Islet of Langerhans (tissue), 1 donor: ENCODE measurements around the gene CCDC141.

ENCODE experiments used
- FAIRE-seq: peaks from one replicate; lab custom pipeline; 2011; peaks lifted over from hg19 to GRCh38; lab: Jason Lieb, UNC

The CCDC141 gene

DNA sequence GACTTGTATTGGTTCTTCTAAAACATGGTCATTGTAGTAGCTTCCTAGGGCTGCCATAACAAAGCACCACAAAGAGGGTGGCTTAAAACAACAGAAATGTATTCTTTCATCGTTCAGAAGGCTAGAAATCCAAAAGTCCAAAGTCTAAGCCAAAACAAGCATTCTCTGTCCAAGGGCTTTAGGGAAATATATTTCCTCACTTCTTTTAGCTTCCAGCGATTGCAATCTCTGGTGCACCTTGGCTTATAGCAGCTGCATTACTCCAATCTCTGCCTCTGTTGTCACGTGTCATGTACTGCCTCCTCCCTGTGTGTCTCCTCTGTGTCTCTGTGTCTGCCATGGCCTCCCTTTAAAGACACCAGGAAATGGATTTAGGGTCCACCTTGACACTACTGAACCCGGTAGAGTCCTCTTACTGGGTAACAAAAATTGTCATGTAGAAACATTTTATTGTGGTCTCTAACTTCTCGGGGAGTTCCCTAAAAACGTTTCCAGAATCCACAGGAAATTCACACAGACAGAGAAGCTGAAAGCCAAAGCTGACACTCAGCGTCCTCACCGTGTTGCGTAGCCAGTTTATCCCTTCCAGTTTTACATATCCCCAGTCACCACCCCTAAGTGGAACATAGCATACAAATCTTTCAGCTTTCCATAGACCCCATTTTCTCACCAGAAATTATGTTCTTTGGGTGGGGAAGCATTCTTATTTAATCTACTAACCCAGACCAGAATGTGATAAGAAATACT lies 222.0 kb downstream of the CCDC141 start:
- no peak for FAIRE-seq

DNA sequence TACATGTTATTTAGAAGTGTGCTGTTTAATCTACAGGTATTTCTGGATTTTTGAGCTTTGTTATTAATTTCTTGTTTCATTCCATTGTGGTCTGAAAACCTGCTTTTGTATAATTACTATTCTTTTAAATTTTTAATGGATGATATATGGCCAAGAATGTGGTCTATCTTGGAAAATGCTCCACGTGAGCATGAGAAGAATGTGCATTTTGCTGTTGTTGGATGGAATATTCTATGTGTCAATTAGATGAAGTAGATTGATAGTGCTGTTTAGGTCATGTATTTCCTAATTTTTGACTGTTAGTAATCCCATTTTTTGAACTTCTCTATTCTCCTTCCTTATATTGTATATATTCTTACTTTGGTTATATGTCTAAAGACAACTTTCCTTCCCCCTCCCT lies 222.8 kb downstream of the CCDC141 start:
- FAIRE-seq = no peak

DNA sequence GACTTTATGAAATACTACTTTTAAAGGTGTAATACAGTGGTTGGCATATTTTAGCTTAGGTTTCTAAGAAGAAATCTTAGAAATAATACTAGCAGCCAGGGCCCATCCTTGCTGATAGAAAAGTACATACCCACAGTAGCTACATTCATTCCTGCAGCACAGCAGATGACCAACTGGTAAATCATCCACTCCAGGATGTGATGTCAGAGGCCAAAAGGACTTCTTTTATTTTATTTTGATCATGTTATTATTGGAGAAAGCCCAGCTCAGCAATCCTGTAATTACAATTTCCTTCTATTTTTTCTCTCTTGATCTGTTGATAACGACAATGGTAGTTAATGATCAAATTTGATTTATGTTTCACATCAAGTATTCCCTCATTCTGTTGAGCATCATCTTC lies 224.8 kb downstream of the CCDC141 start:
- no peak for FAIRE-seq

DNA sequence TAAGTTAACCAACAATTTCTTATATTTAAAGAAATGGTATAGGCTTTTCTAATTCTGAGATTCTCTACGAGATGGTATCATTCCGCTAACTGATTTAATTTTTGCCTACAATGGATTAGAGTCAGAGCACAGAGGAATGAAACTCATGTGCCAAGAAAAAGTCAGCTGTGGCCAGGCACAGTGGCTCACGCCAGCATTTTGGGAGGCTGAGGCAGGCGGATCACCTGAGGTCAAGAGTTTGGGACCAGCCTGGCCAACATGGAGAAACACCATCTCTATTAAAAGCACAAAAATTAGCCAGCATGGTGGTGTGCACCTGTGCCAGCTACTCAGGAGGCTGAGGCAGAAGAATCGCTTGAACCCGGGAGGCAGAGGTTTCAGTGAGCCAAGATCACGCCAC lies 225.8 kb downstream of the CCDC141 start:
- FAIRE-seq = no peak

DNA sequence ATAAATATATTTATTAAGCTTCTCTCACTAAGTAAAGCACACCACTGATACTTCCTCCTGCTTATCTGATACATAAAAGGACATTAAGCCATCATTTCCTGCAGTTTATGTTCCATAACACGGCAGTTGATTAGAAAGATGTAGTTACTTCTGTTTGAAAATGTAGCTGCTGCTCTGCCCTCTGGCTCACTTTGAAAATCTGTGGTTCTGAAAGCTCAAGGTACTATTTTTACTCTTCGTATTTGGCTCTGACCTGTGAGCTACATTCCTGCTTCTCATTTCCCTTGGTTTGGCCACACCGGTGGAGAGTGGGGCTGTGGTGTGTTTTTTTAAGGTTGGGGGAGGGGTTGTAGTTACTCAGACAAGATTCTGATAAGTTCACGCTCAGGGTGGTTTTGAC lies 229.9 kb downstream of the CCDC141 start:
- no peak for FAIRE-seq

DNA sequence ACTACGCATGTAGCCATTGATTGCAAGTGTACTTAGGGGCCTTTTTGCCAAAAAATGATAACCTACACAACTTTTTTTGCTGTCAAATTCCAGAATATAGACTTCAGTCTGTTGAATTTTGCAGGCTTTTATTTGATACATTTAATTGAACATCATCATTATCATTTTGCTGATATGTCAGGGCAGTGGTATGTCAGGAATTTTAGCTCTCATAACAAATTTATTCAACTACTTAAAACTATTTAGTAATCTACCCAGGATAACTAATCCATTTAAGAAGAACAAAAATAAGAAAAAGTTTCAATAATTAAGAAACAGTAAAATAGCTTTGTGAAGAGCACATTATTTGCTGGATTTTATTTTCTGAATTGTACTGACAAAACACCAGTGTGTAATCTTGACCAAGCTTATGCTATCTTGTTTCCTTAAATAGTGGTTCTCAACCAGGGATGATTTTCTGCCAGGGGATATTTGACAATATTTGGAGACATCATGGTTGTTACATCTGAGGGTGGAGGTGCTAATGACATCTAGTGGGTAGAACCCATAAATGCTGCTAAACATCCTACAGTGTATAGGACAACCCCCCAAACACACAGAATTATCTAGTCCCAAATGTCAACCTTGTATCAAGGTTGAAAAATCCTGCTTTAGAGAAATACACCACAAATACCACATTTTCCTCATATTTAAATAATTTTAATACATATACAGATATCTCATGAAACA lies 230.6 kb downstream of the CCDC141 start:
- no peak for FAIRE-seq

DNA sequence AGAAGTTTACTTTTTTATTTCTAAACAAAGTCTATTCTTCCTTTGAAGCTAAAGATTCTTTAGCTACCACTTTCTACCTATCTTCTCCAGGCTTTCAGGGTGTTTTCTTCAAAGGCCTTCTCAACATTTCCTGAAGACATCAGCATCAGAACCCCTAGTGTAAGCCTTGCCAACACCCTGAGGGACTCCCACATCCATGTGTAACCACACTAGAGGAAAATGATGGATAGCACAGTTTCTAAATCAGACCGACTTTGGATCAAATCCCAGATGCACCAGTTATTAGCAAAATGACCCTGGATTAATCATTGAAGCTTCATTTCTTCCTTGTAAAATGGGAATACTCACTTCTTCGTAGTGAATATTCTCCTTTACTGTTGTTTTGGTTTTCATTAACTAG lies 238.0 kb downstream of the CCDC141 start:
- FAIRE-seq = no peak

DNA sequence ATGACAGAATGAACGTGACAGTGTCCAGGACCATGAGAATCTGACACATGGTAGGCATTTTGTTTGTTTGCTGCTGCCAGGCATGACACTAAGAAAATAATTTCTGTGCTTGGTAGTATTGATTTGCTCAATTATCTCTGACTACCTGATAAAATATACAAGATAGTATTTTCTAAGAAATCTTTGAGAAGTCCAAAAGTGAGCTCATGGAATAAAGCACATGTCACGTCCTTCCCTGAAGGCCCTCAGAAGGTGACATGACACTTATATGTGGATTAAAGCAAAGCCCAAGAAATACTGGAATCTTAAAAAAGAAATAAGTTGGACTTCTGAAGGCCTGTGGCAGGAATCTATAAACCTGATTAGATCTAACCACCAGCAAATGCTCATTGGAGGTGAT lies 238.9 kb downstream of the CCDC141 start:
- no peak for FAIRE-seq

DNA sequence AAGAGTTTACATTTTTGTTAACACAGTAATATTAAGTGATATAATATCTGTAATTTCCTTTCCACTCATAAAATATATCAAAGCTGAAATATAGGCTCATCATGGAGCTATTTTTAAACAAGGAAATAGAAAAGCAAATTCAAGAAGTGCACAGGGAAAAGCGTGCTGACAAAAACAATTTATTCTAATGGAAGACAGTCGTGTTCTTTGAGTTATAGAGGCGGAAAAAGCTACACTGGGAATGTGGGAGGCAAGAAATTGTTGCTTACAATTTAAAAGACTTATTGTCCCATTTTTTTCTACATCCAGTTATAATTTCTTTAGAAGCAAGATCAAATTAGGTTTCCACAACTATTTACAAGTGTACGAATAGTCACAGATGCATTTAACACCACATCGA lies 239.5 kb downstream of the CCDC141 start:
- FAIRE-seq = peak; percentile 41

DNA sequence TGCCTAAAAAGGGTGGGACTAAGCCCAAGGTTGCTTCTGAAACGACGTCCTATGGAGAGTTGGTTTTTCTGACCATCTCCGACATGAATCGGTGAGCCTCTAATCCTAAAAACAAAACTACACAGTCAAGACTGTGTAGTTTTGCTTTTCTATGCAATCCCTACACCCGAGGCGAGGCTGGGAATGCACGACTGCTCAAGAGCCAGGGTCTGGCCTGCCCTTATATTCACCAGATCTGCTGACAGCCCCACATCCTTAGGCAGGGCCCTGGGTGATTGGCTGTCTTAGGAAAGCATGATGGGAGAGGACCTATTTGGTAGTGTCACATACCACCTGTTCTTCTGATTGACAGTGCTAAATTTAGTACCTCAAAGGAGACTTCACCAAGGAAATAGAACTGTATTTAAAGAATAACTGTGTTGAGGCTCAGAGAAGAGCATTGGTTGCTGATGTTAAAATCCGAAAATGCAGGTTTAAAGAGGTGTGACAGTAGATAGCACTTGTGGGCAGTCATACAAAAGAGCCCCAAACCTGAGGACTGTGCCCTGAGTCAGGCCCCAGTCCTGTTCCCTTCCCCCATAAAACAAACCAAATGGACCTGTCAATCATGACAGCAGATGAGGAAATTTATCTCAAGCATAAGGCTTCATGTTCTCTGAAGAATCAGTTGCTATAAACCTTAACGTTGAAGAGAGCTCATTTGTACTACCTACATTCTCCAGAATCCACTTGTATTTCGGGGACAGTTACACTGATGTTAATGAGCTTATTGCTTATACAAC lies 242.5 kb downstream of the CCDC141 start, which contains the start of gene TTN:
TSS of gene TTN (minus strand) at position 197 of the 782 bp plus-strand sequence. CDS start 2,781 bp downstream, outside the sequence.
- no peak for FAIRE-seq

DNA sequence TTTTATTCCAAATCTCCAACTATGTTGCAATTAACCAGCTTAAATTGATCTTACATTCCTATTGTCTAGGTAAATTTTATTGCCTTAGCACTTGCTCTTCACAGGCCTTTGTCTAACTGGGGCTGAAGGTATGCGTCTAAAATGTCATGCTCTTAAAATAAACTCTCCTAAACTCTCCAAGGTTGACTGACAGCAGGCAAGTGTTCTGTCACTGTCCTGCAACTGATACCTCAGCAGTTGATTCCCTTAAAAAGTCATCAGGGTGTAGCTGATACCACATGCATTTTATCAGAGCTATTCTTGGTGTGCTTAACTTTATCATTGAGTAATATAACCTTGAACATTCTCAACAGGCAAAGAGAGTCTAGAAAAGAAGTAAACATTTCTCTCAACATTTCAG lies 243.4 kb downstream of the CCDC141 start:
- no peak for FAIRE-seq

DNA sequence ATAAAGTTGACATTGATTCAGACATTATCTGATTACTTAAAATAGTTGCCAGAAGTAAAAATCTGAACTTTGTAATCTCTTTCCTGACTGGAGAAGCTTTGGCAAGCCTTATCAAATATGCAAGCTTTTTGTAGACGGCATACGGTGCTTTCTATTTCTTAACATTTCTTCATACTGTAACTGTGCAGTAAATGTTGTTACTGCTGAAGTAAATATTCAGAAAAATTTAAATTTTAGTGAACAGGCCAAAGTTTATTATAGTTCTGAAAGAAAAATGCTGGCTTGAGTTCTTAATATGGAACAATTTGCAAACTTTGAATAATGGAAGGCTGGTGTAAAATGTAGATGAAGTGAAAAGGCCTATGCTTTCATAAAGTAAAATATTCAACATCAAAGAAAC lies 244.5 kb downstream of the CCDC141 start:
- no peak for FAIRE-seq

DNA sequence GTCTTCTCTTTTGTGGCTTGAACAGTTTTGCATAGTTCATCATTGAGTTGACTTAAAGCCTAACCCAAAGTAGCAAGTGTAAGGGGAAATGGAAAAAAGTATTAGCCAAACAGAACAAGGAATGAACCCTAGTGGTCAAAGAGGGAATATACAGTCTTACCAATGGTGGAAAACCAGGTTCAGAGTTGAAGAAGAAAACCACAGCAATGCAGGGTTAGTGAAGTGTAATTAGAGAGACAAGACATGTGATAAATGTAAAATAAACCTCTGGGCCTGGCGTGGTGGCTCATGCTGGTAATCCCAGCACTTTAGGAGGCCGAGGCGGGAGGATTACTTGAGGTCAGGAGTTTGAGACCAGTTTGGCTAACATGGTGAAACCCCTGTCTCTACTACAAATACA lies 245.1 kb downstream of the CCDC141 start:
- no peak for FAIRE-seq

DNA sequence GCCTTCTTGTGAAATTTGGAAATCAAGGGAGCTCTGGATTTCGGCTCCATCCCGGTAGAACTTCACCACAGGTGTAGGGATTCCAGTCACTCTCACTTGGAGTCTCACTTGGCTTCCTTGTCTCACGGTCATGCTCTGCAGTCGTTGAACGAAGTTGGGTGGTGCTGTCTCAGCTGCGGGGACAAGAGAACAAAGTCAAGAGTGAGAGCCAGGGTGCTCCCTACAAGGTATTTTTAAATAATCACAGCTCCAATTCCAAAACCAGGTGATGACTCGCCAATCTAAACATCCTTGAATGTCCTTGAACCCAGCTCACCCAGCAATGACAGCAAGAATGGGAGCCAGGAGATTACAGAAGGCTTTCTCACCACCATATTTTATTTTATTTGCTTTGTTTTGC lies 249.4 kb downstream of the CCDC141 start:
- FAIRE-seq = no peak

DNA sequence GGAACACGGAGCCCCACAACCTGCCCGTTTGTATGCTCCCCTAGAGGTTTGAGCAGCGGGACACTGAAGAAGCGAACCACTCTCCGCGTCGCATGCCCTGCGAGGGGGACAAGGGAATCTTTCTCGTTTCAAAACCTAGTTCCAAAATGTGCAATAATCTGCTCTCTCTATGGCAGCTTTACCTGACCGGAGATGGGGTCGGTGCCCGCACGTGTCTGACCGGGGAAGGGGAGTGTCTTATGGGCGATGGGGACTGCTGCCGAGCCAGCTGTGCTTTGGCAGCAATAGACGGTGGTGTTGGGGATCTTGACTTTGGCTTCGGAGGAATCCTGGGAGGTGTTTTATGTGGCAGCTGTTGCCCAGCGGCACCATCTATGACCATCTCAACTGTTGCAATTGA lies 250.6 kb downstream of the CCDC141 start:
- no peak for FAIRE-seq

DNA sequence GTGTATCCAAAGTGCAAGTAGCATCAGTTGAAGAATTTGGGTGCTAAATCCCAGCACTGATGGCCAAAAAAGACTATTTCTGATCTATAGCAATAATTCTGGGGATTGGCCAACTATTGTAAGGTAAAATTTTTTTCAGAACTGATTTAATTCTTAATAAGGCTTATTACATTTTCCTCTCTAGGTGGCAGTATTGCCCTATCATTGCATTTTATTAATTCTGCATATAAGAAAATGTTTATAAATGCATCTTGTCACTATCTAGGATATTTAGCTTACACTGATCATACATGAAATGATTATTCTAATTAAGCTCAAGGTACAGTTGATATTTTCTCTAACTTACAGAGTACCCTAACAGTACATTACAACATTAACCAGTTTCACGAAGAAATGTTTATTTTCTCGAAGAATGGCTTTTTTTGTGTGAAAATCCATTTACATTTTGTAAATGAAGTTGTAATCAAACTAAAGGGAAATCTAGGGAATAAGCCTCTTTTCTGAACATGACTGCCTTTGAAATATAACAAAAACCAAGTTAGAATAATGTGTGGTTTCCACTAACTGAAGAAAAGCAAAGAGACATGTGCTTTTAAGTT lies 253.8 kb downstream of the CCDC141 start:
- peak; percentile 85 for FAIRE-seq

DNA sequence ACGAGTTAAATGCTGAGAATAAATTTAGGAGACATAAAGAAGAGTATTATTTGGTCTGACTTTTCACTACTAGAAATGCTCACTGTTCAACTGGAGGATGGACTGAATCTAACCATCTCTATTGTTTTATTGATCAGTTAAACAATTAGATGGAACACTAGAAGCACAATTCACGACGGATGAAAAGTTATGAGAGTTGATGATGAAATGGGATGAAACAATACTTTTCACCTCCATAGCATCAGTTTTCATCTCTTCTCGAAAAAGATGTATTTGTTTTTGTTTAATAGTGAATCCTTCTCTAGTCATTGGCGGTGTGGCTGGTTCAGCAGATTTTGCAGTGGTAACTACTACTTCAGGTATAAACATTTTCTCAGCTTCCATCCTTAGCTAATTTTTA lies 262.0 kb downstream of the CCDC141 start:
- FAIRE-seq = no peak

DNA sequence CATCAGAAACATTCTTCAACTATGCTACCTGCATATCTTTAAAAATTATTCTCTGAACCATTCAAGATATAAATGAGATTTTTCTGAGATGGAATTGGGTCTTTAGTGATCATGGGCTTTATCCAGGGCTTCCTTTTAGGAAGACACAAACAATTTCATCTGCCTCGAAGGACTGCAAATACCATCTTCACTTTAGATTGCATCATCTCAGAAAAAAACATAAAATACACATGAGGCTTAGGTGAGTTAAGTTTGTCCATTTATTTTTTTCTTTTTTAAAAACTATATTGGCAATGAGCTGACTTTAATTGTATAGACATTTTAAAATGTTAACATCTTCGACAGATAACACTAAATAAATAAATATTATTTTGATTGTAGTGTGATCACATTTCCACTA lies 262.8 kb downstream of the CCDC141 start:
- no peak for FAIRE-seq

DNA sequence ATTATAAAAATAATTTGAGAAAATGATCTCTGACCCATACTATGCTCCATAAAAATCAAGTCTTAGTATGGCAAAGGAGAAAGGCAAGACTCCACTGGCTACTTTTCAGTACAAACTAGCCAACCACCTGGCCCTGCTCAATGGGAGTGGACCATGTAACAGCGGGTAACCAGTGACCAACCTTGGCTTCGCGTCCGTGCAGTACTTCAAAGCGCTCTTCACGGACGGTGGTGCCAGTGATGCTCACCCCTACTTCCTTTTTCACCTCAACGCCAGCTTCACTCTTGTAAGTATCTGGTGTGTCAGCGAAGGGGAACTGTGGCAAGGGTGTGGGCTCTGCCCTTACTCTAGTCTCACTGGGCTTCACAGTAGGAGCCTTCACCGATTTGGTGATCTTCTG lies 266.0 kb downstream of the CCDC141 start:
- no peak for FAIRE-seq

DNA sequence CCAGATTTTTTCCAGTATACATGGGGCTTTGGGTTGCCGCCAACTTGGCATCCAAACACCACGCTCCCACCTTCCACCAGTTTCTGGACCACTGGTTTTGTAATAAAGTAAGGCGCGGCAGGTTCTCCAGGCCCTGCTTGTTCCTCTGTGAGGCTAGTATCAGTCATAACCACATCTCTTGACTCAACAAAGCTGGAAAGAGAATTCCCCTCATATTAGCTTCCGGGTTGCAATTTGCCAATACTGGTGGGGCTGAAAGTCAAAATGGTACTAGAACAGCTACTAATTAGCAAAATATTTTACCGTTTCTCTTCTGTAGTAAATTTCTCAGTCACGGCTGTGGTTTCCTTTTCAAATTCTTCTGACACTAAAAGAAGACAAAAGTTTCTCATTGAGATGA lies 267.7 kb downstream of the CCDC141 start:
- FAIRE-seq = no peak
